Right atrium auricular region (tissue), 2 donors: ENCODE data around the gene ANTXR1. TPM values are rescaled to one million over a fixed set of nuclear protein-coding genes. Genes with fewer than 3 reads are reported as not detected.

Source experiments
- DNase-seq: peaks from one replicate; pipeline ENCODE4 v3.0.0-alpha.2; 2019; ENCODE audit warnings: low spot score
- H3K27ac ChIP-seq, 2 donors: fragments of 200-600 bp; sonication (generic); 1 replicate in 1 of 2; 2 replicates in 1 of 2; pipeline ENCODE4 v1.5.1; 2016 to 2019
- H3K27me3 ChIP-seq, 2 donors: fragments of 200-600 bp; sonication (generic); one replicate each; pipeline versions ENCODE4 v1.5.1 to v1.6.0; 2017 to 2019
- H3K36me3 ChIP-seq: fragments of 200-600 bp; sonication (generic); one replicate; pipeline ENCODE4 v1.5.1; 2016
- H3K4me1 ChIP-seq, 2 donors: fragments of 200-600 bp; sonication (generic); one replicate each; pipeline versions ENCODE4 v1.5.1 to v1.6.0; 2017 to 2019
- H3K4me3 ChIP-seq, 2 donors: fragments of 200-600 bp; sonication (generic); 1 replicate in 1 of 2; 2 replicates in 1 of 2; pipeline ENCODE4 v1.5.1; 2017 to 2019; ENCODE audit warnings: mild to moderate bottlenecking in 1 of 2, moderate library complexity in 1 of 2
- H3K9me3 ChIP-seq, 2 donors: fragments of 200-600 bp; sonication (generic); one replicate each; pipeline ENCODE4 v1.5.1; 2019
- total RNA-seq, 2 donors: library from RNA; depleted of rRNA; stranded (reverse); fragments of >200 nt; gene quantifications; one replicate each; pipeline ENCODE4 v1.1.0, GENCODE V29; 2016
- TF ChIP-seq, protein P1 (sequence below), 2 donors: fragments of 200-600 bp; sonication (generic); IDR thresholded peaks; one replicate each; pipeline ENCODE4 v1.5.1; 2019; ENCODE audit warnings: antibody characterized with exemption in 2 of 2

Gene ANTXR1
- total RNA-seq, 2 donors from 2014 or later, result 27.3 to 52.2 TPM

DNA sequence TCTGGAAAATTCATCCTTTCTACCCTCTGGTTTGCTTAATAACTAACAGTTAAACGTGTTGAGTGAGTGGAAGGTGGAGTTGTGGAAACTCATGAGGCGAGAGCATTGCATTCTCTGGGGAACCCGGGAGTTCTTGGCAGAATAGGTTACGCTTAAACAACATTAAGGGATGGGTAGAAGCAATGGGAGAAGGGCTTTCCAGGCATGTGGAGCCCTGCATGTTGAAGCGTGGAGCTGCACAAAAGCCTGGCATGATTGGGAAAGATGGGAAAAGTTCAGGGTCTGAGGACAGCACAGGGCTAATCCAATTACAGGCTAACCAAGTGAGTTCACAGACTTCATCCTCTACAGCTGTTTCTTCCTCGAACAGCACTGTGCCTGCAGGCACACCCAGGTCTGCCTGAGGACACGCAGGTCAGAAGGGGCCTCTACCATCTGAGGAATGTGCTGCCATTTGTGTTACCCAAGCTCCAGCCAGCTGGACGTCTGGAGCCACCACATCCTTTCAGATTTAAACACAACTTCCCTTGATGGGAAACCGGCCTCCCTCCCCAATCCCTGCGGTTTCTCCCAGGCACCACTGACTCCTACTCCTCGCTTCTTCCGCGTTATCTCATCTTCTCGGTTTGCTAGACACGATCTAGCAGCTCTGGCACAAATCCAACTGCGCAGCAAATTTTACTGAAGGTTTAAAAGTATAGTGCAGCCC is 164.2 kb downstream of the ANTXR1 start:
- Histone ChIP-seq H3K9me3 (no peaks in the 10 kb centered on the region), H3K36me3 (no peaks in the 10 kb centered on the region), H3K4me1 (peaks cover 0 to 19% of the 10 kb centered on the region in 2 donors), H3K4me3 (no peak overlapping the region), H3K27ac (peak overlapping the region; percentile 79 to 87), H3K27me3 (no peaks in the 10 kb centered on the region)
- DNase-seq, result peak; percentile 89
- TF ChIP-seq, protein P1, sequence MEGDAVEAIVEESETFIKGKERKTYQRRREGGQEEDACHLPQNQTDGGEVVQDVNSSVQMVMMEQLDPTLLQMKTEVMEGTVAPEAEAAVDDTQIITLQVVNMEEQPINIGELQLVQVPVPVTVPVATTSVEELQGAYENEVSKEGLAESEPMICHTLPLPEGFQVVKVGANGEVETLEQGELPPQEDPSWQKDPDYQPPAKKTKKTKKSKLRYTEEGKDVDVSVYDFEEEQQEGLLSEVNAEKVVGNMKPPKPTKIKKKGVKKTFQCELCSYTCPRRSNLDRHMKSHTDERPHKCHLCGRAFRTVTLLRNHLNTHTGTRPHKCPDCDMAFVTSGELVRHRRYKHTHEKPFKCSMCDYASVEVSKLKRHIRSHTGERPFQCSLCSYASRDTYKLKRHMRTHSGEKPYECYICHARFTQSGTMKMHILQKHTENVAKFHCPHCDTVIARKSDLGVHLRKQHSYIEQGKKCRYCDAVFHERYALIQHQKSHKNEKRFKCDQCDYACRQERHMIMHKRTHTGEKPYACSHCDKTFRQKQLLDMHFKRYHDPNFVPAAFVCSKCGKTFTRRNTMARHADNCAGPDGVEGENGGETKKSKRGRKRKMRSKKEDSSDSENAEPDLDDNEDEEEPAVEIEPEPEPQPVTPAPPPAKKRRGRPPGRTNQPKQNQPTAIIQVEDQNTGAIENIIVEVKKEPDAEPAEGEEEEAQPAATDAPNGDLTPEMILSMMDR (IDR thresholded peaks at IDR 0.05), result no peak

DNA sequence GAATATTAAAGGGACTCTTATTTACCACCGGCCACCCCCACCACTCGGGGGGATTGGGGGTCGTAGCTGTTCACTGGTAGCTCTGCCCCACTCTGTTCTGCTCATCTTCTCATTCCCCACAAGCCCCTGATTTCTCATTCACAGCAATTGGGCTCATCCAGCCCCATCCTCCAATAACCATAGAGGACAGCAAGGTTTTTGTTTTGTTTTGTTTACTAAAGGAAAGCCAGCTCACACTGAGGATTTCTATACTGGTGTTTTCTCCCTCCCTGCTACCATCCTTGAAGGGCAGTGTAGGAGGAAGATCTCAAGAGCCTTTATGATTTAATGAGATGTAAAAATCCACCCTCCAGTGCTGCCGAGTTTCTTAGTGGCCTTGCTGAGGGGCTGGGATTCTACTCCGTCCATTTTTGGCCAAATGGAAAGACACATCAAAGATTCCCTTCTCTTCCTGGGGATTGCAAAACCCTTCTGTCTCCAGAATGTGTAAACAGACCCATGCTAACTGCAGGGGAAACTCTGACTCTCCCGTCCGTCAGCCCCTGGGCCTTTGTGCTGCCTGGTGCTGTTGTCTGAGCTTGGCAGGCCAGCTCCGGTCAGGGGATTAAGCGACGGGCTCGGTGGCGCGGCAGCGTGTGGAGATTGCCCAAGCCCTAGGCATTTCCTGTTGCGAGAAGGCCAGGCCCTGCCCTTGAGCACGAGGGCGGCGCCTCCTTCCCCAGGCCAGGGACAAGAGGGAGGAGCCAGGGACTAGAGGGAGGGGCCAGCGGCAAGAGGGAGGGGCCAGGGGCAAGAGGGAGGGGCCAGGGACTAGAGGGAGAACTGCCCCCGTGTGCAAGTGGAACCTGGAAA is 165.0 kb downstream of the ANTXR1 start:
- H3K4me3 ChIP-seq, result no peak overlapping the region

DNA sequence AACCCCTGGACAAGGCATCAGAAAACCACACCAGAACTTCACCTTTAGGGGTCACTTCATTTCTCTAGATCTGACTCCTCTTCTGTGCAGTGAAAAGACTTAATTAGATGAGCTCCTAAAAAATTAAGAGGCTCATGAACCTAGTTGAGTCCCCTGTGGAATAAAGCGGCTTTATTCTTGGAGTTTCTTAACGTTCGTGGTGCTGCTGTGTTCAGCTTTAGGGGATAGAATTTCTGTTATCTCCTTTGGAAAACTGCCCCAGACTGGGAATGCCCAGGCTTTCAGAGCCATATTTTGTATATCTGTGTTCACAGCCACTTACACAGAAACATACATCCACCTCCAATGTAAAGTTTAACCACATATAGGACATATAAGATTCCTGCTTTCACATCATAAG is 165.8 kb downstream of the ANTXR1 start:
- Histone ChIP-seq H3K36me3 (no peaks in the 10 kb centered on the region), H3K27ac (peak overlapping the region; percentile 79 to 87), H3K9me3 (no peaks in the 10 kb centered on the region), H3K4me1 (peaks cover 0 to 19% of the 10 kb centered on the region in 2 donors), H3K4me3 (no peak overlapping the region), H3K27me3 (no peaks in the 10 kb centered on the region)
- no peak for DNase-seq
- TF ChIP-seq, protein P1 (IDR thresholded peaks at IDR 0.05), result no peak

More for the DNA sequence above, 165.0 kb downstream of the ANTXR1 start:
- H3K4me1 ChIP-seq, result peaks cover 0 to 19% of the 10 kb centered on the region in 2 donors
- no peaks in the 10 kb centered on the region for H3K27me3 ChIP-seq
- TF ChIP-seq, protein P1 (IDR thresholded peaks at IDR 0.05), result no peak
- peak; percentile 98 for DNase-seq
- H3K27ac ChIP-seq, result peak overlapping the region; percentile 79 to 87
- no peaks in the 10 kb centered on the region for H3K36me3 ChIP-seq
- H3K9me3 ChIP-seq, result no peaks in the 10 kb centered on the region

DNA sequence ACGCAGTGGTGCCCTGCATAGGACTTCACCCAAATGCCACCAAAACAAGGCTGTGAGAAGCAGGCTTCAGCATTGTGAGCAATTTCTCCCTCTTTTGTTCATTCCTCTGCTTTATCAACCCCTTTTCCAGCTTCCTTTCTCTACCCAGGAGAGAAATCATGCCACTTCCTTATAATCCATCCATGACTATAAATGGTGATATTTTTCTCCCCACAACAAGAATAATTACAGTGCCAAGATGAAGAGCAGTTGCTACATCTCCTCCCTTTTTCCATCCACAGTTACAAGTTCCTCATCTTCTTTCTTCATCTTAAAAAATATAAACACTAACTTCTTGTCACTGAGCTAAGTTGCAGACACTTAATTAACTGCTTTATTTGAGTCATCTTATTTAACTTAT is 167.2 kb downstream of the ANTXR1 start:
- TF ChIP-seq, protein P1 (IDR thresholded peaks at IDR 0.05), result no peak
- Histone ChIP-seq H3K4me1 (peaks cover 0 to 19% of the 10 kb centered on the region in 2 donors), H3K4me3 (no peak overlapping the region), H3K36me3 (peaks cover 4% of the 10 kb centered on the region), H3K27ac (no peak overlapping the region), H3K9me3 (no peaks in the 10 kb centered on the region), H3K27me3 (no peaks in the 10 kb centered on the region)
- DNase-seq, result no peak

DNA sequence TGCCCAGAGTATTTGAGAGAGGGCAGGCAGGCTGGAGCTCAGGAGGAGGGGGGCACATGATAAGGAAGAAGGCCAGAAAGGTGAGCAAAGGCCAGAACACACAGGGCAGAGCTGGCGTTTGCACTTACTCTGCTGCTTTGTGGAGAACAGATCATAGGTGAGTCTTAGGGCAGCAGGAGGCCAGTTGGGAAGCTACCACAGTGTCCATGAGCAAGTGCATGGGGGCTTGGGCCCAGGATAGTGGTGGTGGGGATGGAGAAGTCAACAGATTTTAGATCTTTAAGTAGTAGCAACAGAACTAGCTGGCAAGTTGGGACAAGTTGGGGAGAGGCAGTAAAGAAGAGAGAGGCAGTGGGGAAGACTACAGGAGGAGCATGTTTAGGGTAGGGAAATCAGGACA is 168.0 kb downstream of the ANTXR1 start:
- H3K27me3 ChIP-seq, result no peaks in the 10 kb centered on the region
- no peak for DNase-seq
- no peak overlapping the region for H3K27ac ChIP-seq
- H3K9me3 ChIP-seq, result no peaks in the 10 kb centered on the region
- TF ChIP-seq, protein P1 (IDR thresholded peaks at IDR 0.05), result no peak
- H3K4me1 ChIP-seq, result peaks cover 0 to 19% of the 10 kb centered on the region in 2 donors
- peaks cover 8% of the 10 kb centered on the region for H3K36me3 ChIP-seq
- H3K4me3 ChIP-seq, result no peak overlapping the region
